ENCODE measurements around the gene PGC. TPM values are rescaled to one million over a fixed set of nuclear protein-coding genes. Genes with fewer than 3 reads are reported as not detected.

The PGC gene
- total RNA-seq, 1 donor from 2014 or later = not detected

- Mint-ChIP-seq H3K27ac (ENCODE audit: unreplicated experiment) (no peak overlapping the region), H3K4me3 (ENCODE audit: unreplicated experiment) (no peak overlapping the region), H3K36me3 (ENCODE audit: unreplicated experiment) (no peaks in the 10 kb centered on the region), H3K4me1 (ENCODE audit: low read depth, unreplicated experiment) (peaks cover 6% of the 10 kb centered on the region), H3K27me3 (ENCODE audit: unreplicated experiment) (no peaks in the 10 kb centered on the region), H3K9me3 (ENCODE audit: unreplicated experiment) (peaks cover 6% of the 10 kb centered on the region)
- no peak for DNase-seq
- TF ChIP-seq, protein P1, sequence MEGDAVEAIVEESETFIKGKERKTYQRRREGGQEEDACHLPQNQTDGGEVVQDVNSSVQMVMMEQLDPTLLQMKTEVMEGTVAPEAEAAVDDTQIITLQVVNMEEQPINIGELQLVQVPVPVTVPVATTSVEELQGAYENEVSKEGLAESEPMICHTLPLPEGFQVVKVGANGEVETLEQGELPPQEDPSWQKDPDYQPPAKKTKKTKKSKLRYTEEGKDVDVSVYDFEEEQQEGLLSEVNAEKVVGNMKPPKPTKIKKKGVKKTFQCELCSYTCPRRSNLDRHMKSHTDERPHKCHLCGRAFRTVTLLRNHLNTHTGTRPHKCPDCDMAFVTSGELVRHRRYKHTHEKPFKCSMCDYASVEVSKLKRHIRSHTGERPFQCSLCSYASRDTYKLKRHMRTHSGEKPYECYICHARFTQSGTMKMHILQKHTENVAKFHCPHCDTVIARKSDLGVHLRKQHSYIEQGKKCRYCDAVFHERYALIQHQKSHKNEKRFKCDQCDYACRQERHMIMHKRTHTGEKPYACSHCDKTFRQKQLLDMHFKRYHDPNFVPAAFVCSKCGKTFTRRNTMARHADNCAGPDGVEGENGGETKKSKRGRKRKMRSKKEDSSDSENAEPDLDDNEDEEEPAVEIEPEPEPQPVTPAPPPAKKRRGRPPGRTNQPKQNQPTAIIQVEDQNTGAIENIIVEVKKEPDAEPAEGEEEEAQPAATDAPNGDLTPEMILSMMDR (IDR thresholded peaks at IDR 0.05; ENCODE audit: partially characterized antibody, unreplicated experiment) = no peak
Measured at GRCh38 chr6:41763470-41763869, 16.3 kb upstream of the PGC start.

DNA sequence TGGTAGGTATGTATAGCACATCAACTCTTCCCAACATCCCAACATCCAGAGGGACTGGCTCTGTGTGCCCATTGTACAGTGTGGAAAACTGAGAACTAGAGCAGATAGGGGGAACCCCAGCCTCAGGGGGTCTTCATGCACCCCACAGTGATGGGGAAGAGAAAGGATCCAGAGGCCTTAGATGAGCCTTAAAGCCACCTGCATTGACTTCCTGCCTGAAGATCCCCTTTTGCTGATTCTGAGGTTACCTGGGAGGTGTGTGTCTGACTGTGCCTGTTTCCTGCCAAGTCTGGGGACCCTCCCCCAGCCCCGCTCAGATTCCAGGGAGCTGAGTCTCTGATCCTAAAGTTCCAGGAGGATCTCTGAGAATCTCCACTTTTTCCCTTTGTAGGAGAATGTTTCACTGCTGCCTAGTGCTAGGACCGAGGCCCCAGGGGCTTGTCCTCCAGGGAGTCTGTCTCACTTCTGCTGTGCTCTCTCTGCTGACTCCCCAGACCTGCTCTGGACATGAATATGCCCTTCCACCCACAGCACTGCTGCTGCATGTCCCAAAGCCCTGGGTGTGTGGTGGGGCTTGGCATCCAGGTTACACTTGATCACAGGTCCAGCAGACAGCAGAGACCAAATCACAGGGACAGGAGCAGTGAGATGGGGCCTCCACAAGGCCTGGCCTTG lies 12.8 kb upstream of the PGC start:
- no peak for DNase-seq
- H3K27ac Mint-ChIP-seq (ENCODE audit: unreplicated experiment) = no peak overlapping the region
- peaks cover 6% of the 10 kb centered on the region for H3K9me3 Mint-ChIP-seq (ENCODE audit: unreplicated experiment)
- no peak overlapping the region for H3K4me3 Mint-ChIP-seq (ENCODE audit: unreplicated experiment)
- H3K4me1 Mint-ChIP-seq (ENCODE audit: low read depth, unreplicated experiment) = peaks cover 6% of the 10 kb centered on the region
- TF ChIP-seq, protein P1 (IDR thresholded peaks at IDR 0.05; ENCODE audit: partially characterized antibody, unreplicated experiment) = no peak
- H3K36me3 Mint-ChIP-seq (ENCODE audit: unreplicated experiment) = no peaks in the 10 kb centered on the region
- peaks cover 6% of the 10 kb centered on the region for H3K27me3 Mint-ChIP-seq (ENCODE audit: unreplicated experiment)

- Mint-ChIP-seq H3K27me3 (ENCODE audit: unreplicated experiment) (peaks cover 6% of the 10 kb centered on the region), H3K27ac (ENCODE audit: unreplicated experiment) (no peak overlapping the region), H3K4me1 (ENCODE audit: low read depth, unreplicated experiment) (peaks cover 6% of the 10 kb centered on the region), H3K36me3 (ENCODE audit: unreplicated experiment) (no peaks in the 10 kb centered on the region), H3K4me3 (ENCODE audit: unreplicated experiment) (no peak overlapping the region), H3K9me3 (ENCODE audit: unreplicated experiment) (peaks cover 6% of the 10 kb centered on the region)
- TF ChIP-seq, protein P1 (IDR thresholded peaks at IDR 0.05; ENCODE audit: partially characterized antibody, unreplicated experiment) = no peak
- DNase-seq = no peak
Measured at GRCh38 chr6:41759106-41759904, 12.1 kb upstream of the PGC start.

DNA sequence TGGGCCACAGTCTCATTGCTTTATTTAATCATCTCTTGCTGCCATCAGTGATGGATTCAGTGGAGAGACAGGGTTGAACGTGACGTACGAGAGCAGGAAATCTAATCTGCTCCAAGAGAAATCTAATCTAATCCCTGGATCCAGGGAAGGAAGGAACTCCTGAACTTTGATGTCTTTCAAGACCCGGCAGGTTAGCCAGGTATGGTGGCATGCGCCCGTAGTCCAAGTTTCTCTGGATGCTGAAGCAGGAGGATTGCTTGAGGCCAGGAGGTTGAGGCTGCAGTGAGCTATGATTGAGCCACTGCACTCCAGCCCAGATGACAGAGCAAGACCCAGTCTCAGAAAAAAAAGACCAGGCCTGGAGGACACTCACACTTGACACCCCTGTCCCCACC lies 11.4 kb upstream of the PGC start:
- no peak overlapping the region for H3K4me3 Mint-ChIP-seq (ENCODE audit: unreplicated experiment)
- peaks cover under 1% of the 10 kb centered on the region for H3K4me1 Mint-ChIP-seq (ENCODE audit: low read depth, unreplicated experiment)
- TF ChIP-seq, protein P1 (IDR thresholded peaks at IDR 0.05; ENCODE audit: partially characterized antibody, unreplicated experiment) = no peak
- no peak overlapping the region for H3K27ac Mint-ChIP-seq (ENCODE audit: unreplicated experiment)
- H3K27me3 Mint-ChIP-seq (ENCODE audit: unreplicated experiment) = peaks cover 8% of the 10 kb centered on the region
- no peaks in the 10 kb centered on the region for H3K36me3 Mint-ChIP-seq (ENCODE audit: unreplicated experiment)
- no peak for DNase-seq
- peaks cover 3% of the 10 kb centered on the region for H3K9me3 Mint-ChIP-seq (ENCODE audit: unreplicated experiment)
